SK-N-SH treated with all-trans-retinoic acid at 6 μM for 48 hours (cell line): ENCODE data around the gene PHF19.

Source experiments
- ATAC-seq: fragments of 200-7000 bp; cut with Tn5 transposase; 3 replicates; pipeline ENCODE4 v1.9.1; 2020; ENCODE audit warnings: mild to moderate bottlenecking, moderate library complexity
- ARNTL ChIP-seq: fragments of 450-650 bp; formaldehyde crosslinking; IDR thresholded peaks from 2 replicates; pipeline ENCODE4 v1.5.0; 2020; ENCODE audit warnings: low read depth, mild to moderate bottlenecking, moderate library complexity, borderline replicate concordance
- BACH2 ChIP-seq: fragments of 250-450 bp; sonication (Bioruptor Pico); IDR thresholded peaks from 2 replicates; pipeline ENCODE4 v1.9.0; 2021; ENCODE audit warnings: mild to moderate bottlenecking, borderline replicate concordance
- CSDC2 ChIP-seq: fragments of 250-450 bp; sonication (Bioruptor Pico); IDR thresholded peaks from 2 replicates; pipeline ENCODE4 v1.5.0; 2020; ENCODE audit warnings: mild to moderate bottlenecking, moderate library complexity
- ESRRG ChIP-seq: fragments of 250-450 bp; sonication (Bioruptor Pico); IDR thresholded peaks from 2 replicates; pipeline ENCODE4 v1.6.1; 2021; ENCODE audit warnings: mild to moderate bottlenecking
- GLIS3 ChIP-seq: fragments of 250-450 bp; sonication (Bioruptor Pico); IDR thresholded peaks from 2 replicates; pipeline ENCODE4 v1.5.0; 2020; ENCODE audit warnings: mild to moderate bottlenecking, moderate library complexity
- ISL1 ChIP-seq: fragments of 250-450 bp; sonication (Bioruptor Pico); IDR thresholded peaks from 2 replicates; pipeline ENCODE4 v2.1.2; 2022; ENCODE audit warnings: mild to moderate bottlenecking, moderate library complexity
- OSR1 ChIP-seq: fragments of 250-450 bp; sonication (Bioruptor Pico); IDR thresholded peaks from 2 replicates; pipeline ENCODE4 v1.8.0; 2022; ENCODE audit warnings: moderate library complexity, mild to moderate bottlenecking, inconsistent platforms
- PPARA ChIP-seq: fragments of 250-450 bp; sonication (Bioruptor Pico); IDR thresholded peaks from 2 replicates; pipeline ENCODE4 v1.5.0; 2020; ENCODE audit warnings: mild to moderate bottlenecking, borderline replicate concordance
- RARB ChIP-seq: fragments of 250-450 bp; sonication (Bioruptor Pico); IDR thresholded peaks from 2 replicates; pipeline ENCODE4 v1.8.0; 2021; ENCODE audit warnings: mild to moderate bottlenecking, moderate library complexity
- TCF4 ChIP-seq: fragments of 250-450 bp; sonication (Bioruptor Pico); IDR thresholded peaks from 2 replicates; pipeline ENCODE4 v1.8.0; 2021; ENCODE audit warnings: mild to moderate bottlenecking, moderate library complexity, borderline replicate concordance
- TOX ChIP-seq: fragments of 250-450 bp; sonication (Bioruptor Pico); IDR thresholded peaks from 2 replicates; pipeline ENCODE4 v1.8.0; 2021; ENCODE audit warnings: mild to moderate bottlenecking, moderate library complexity, borderline replicate concordance
- ZC3H10 ChIP-seq: fragments of 250-450 bp; sonication (Bioruptor Pico); IDR thresholded peaks from 2 replicates; pipeline ENCODE4 v1.5.1; 2021; ENCODE audit warnings: mild to moderate bottlenecking, moderate library complexity
- ZFP3 ChIP-seq: fragments of 250-450 bp; sonication (Bioruptor Pico); IDR thresholded peaks from 2 replicates; pipeline ENCODE4 v1.5.0; 2020; ENCODE audit warnings: mild to moderate bottlenecking, moderate library complexity
- ZFP30 ChIP-seq: fragments of 450-650 bp; formaldehyde crosslinking; IDR thresholded peaks from 2 replicates; pipeline ENCODE4 v1.5.0; 2022; ENCODE audit warnings: mild to moderate bottlenecking, moderate library complexity
- ZNF565 ChIP-seq: fragments of 450-650 bp; formaldehyde crosslinking; conservative IDR thresholded peaks from 2 replicates; pipeline ENCODE4 v1.5.0; 2020; ENCODE audit warnings: low read depth, mild to moderate bottlenecking, moderate library complexity
- ZNF70 ChIP-seq: fragments of 450-650 bp; formaldehyde crosslinking; IDR thresholded peaks from 2 replicates; pipeline ENCODE4 v1.5.0; 2020; ENCODE audit warnings: mild to moderate bottlenecking, moderate library complexity
- ZNF8 ChIP-seq: fragments of 450-650 bp; formaldehyde crosslinking; IDR thresholded peaks from 2 replicates; pipeline ENCODE4 v1.5.0; 2020; ENCODE audit warnings: mild to moderate bottlenecking, moderate library complexity
- TF ChIP-seq, protein P1 (sequence below): fragments of 250-450 bp; sonication (Bioruptor Pico); IDR thresholded peaks from 2 replicates; pipeline ENCODE4 v1.5.0; 2020; ENCODE audit warnings: mild to moderate bottlenecking, moderate library complexity
- TF ChIP-seq, protein P2 (sequence below): fragments of 250-450 bp; sonication (Bioruptor Pico); IDR thresholded peaks from 2 replicates; pipeline ENCODE4 v1.5.1; 2021; ENCODE audit warnings: mild to moderate bottlenecking, moderate library complexity
- TF ChIP-seq, protein P3 (sequence below): fragments of 250-450 bp; sonication (Bioruptor Pico); IDR thresholded peaks from 2 replicates; pipeline ENCODE4 v1.5.1; 2020; ENCODE audit warnings: low read depth, mild to moderate bottlenecking, moderate library complexity
- TF ChIP-seq, protein P4 (sequence below): fragments of 250-450 bp; sonication (Bioruptor Pico); IDR thresholded peaks from 2 replicates; pipeline ENCODE4 v1.8.0; 2020; ENCODE audit warnings: mild to moderate bottlenecking, moderate library complexity, borderline replicate concordance
- TF ChIP-seq, protein P5 (sequence below): fragments of 250-450 bp; sonication (Bioruptor Pico); IDR thresholded peaks from 2 replicates; pipeline ENCODE4 v1.8.0; 2021; ENCODE audit warnings: low read depth, mild to moderate bottlenecking, moderate library complexity, borderline replicate concordance

PHF19 gene

DNA sequence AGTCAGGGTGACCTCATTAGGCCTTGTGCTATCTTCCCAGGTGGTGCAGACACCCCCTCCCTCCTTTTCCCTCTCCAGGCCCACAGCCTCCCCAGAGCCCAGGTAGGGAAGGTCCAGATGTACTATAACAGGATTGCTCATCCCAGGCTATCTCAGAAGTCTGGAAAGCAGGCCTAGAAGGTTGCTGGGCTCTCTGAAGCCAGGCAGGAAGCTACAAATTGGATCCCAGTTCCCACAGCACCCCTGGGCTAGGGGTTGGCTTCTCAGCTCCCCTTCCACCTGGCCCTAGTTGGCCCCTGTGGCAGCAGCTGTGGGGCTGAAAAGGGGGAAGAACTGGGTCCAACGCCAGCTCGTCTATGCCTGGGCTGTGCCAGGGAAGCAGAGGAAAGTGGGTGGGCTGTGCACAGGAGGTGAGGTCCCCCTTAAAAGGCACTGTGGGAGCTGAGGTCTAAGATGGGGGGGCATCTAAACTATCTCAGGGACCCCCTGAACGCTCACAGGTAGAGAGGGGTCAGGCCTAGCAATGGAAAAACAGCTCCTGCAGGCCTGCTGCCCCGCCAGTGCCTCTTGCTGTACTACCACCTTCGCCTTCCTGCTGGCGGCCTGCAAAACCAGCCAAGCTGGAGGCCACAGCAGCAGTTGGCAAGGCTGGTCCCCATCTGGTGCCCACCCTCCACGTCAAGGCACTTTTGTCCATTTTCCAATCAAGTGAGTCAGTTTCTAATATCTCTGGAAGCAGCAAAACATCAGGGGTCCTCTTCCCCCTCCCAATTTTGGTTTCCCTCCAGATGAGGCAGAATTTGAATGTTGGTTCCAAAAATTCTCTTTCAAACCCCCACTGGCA lies 20.9 kb downstream of the PHF19 start:
- no peak; the same call in 2 of the 3 replicates for ATAC-seq
- TF ChIP-seq GLIS3 (CRISPR knock-in tag), result no peak
- no peak for TF ChIP-seq CSDC2 (CRISPR knock-in tag)
- no peak for TF ChIP-seq TCF4 (CRISPR knock-in tag)
- no peak for TF ChIP-seq RARB (CRISPR knock-in tag)
- TF ChIP-seq PPARA (CRISPR knock-in tag), result no peak
- no peak for TF ChIP-seq ZNF70 (CRISPR knock-in tag)
- no peak for TF ChIP-seq ZFP3 (CRISPR knock-in tag)
- no peak for TF ChIP-seq ZNF565
- no peak for TF ChIP-seq ESRRG (CRISPR knock-in tag)
- no peak for TF ChIP-seq ISL1 (CRISPR knock-in tag)
- TF ChIP-seq, protein P1, sequence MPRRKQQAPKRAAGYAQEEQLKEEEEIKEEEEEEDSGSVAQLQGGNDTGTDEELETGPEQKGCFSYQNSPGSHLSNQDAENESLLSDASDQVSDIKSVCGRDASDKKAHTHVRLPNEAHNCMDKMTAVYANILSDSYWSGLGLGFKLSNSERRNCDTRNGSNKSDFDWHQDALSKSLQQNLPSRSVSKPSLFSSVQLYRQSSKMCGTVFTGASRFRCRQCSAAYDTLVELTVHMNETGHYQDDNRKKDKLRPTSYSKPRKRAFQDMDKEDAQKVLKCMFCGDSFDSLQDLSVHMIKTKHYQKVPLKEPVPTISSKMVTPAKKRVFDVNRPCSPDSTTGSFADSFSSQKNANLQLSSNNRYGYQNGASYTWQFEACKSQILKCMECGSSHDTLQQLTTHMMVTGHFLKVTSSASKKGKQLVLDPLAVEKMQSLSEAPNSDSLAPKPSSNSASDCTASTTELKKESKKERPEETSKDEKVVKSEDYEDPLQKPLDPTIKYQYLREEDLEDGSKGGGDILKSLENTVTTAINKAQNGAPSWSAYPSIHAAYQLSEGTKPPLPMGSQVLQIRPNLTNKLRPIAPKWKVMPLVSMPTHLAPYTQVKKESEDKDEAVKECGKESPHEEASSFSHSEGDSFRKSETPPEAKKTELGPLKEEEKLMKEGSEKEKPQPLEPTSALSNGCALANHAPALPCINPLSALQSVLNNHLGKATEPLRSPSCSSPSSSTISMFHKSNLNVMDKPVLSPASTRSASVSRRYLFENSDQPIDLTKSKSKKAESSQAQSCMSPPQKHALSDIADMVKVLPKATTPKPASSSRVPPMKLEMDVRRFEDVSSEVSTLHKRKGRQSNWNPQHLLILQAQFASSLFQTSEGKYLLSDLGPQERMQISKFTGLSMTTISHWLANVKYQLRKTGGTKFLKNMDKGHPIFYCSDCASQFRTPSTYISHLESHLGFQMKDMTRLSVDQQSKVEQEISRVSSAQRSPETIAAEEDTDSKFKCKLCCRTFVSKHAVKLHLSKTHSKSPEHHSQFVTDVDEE (CRISPR knock-in tag), result no peak
- TF ChIP-seq ZFP30 (CRISPR knock-in tag), result no peak
- TF ChIP-seq OSR1 (CRISPR knock-in tag), result no peak
- TF ChIP-seq, protein P2, sequence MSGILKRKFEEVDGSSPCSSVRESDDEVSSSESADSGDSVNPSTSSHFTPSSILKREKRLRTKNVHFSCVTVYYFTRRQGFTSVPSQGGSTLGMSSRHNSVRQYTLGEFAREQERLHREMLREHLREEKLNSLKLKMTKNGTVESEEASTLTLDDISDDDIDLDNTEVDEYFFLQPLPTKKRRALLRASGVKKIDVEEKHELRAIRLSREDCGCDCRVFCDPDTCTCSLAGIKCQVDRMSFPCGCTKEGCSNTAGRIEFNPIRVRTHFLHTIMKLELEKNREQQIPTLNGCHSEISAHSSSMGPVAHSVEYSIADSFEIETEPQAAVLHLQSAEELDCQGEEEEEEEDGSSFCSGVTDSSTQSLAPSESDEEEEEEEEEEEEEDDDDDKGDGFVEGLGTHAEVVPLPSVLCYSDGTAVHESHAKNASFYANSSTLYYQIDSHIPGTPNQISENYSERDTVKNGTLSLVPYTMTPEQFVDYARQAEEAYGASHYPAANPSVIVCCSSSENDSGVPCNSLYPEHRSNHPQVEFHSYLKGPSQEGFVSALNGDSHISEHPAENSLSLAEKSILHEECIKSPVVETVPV (CRISPR knock-in tag), result no peak
- TF ChIP-seq BACH2 (CRISPR knock-in tag), result no peak
- TF ChIP-seq, protein P3, sequence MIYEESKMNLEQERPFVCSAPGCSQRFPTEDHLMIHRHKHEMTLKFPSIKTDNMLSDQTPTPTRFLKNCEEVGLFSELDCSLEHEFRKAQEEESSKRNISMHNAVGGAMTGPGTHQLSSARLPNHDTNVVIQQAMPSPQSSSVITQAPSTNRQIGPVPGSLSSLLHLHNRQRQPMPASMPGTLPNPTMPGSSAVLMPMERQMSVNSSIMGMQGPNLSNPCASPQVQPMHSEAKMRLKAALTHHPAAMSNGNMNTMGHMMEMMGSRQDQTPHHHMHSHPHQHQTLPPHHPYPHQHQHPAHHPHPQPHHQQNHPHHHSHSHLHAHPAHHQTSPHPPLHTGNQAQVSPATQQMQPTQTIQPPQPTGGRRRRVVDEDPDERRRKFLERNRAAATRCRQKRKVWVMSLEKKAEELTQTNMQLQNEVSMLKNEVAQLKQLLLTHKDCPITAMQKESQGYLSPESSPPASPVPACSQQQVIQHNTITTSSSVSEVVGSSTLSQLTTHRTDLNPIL (CRISPR knock-in tag), result no peak
- no peak for TF ChIP-seq ARNTL (CRISPR knock-in tag)

DNA sequence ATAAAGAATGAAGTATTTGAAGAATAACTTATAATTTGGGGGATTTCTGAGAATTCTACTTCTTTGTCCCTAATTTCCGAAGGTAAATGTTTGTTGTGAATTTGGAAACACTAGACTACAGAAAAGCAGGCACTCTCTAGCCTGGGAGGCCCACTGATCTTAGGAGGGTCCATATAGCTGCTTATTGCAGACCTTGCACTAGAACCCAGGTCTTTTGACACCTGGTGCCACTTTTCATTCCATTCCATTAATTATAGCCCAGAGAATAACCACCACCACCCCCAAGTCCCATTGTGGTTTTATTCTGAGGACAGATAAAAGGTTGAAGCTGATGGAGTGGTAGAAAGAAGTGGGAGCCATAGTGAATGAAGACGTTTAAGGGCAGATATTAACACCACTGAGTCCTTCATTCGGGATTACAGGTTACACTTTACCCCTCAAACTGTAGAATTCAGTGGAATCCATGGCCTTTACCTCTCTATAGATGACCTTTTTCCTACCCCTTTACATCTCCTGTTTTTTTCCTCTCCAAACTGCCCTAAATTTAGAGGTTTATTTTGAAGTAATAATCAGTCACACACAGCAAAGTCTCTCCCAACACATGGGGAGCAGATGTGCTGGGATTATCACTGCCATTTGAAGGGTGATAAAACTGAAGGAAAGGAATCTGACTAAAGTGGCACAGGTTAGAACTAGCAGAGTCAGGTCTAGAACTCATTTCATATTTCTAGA lies 22.2 kb downstream of the PHF19 start:
- ATAC-seq, result no peak
- TF ChIP-seq ESRRG (CRISPR knock-in tag) (no peak), ZNF70 (CRISPR knock-in tag) (no peak), OSR1 (CRISPR knock-in tag) (no peak), BACH2 (CRISPR knock-in tag) (no peak), ZNF8 (no peak), TCF4 (CRISPR knock-in tag) (no peak), ZFP30 (CRISPR knock-in tag) (no peak), ZNF565 (no peak), ZC3H10 (no peak), RARB (CRISPR knock-in tag) (no peak), TOX (CRISPR knock-in tag) (no peak), GLIS3 (CRISPR knock-in tag) (no peak), ISL1 (CRISPR knock-in tag) (no peak)
- TF ChIP-seq, protein P4, sequence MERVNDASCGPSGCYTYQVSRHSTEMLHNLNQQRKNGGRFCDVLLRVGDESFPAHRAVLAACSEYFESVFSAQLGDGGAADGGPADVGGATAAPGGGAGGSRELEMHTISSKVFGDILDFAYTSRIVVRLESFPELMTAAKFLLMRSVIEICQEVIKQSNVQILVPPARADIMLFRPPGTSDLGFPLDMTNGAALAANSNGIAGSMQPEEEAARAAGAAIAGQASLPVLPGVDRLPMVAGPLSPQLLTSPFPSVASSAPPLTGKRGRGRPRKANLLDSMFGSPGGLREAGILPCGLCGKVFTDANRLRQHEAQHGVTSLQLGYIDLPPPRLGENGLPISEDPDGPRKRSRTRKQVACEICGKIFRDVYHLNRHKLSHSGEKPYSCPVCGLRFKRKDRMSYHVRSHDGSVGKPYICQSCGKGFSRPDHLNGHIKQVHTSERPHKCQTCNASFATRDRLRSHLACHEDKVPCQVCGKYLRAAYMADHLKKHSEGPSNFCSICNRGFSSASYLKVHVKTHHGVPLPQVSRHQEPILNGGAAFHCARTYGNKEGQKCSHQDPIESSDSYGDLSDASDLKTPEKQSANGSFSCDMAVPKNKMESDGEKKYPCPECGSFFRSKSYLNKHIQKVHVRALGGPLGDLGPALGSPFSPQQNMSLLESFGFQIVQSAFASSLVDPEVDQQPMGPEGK (CRISPR knock-in tag), result no peak
- TF ChIP-seq, protein P1 (CRISPR knock-in tag), result no peak
- TF ChIP-seq, protein P2 (CRISPR knock-in tag), result no peak
- TF ChIP-seq, protein P5, sequence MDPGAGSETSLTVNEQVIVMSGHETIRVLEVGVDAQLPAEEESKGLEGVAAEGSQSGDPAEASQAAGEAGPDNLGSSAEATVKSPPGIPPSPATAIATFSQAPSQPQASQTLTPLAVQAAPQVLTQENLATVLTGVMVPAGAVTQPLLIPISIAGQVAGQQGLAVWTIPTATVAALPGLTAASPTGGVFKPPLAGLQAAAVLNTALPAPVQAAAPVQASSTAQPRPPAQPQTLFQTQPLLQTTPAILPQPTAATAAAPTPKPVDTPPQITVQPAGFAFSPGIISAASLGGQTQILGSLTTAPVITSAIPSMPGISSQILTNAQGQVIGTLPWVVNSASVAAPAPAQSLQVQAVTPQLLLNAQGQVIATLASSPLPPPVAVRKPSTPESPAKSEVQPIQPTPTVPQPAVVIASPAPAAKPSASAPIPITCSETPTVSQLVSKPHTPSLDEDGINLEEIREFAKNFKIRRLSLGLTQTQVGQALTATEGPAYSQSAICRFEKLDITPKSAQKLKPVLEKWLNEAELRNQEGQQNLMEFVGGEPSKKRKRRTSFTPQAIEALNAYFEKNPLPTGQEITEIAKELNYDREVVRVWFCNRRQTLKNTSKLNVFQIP (CRISPR knock-in tag), result no peak
